ENCODE data around the gene NEDD9.

Gene NEDD9

GRCh38 chr6:11236076-11236750 is 3.7 kb upstream of the NEDD9 start:
- no peak overlapping the region for H3K4me3 ChIP-seq (ENCODE audit: low read depth, low read length)

GRCh38 chr6:11235062-11235461 is 2.6 kb upstream of the NEDD9 start:
- no peak overlapping the region for H3K4me3 ChIP-seq (ENCODE audit: low read depth, low read length)

GRCh38 chr6:11233673-11234573 is 1.5 kb upstream of the NEDD9 start:
- H3K4me3 ChIP-seq (ENCODE audit: low read depth, low read length), result no peak overlapping the region

- peak overlapping the region; percentile 33 for H3K4me3 ChIP-seq (ENCODE audit: low read depth, low read length)
Observed at GRCh38 chr6:11232770-11233626, 530 bp upstream of the NEDD9 start.

- H3K4me3 ChIP-seq (ENCODE audit: low read depth, low read length), result peak overlapping the region; percentile 68
Observed at GRCh38 chr6:11231564-11232192, 790 bp downstream of the NEDD9 start.

GRCh38 chr6:11231108-11231463 is 1.4 kb downstream of the NEDD9 start:
- H3K4me3 ChIP-seq (ENCODE audit: low read depth, low read length), result no peak overlapping the region

GRCh38 chr6:11230158-11231107 is 2.0 kb downstream of the NEDD9 start:
- no peak overlapping the region for H3K4me3 ChIP-seq (ENCODE audit: low read depth, low read length)

GRCh38 chr6:11229655-11230046 is 2.8 kb downstream of the NEDD9 start:
- H3K4me3 ChIP-seq (ENCODE audit: low read depth, low read length), result no peak overlapping the region

GRCh38 chr6:11228935-11229654 is 3.4 kb downstream of the NEDD9 start:
- H3K4me3 ChIP-seq (ENCODE audit: low read depth, low read length), result no peak overlapping the region

GRCh38 chr6:11227698-11228097 is 4.8 kb downstream of the NEDD9 start:
- no peak overlapping the region for H3K4me3 ChIP-seq (ENCODE audit: low read depth, low read length)

- H3K4me3 ChIP-seq (ENCODE audit: low read depth, low read length), result no peak overlapping the region
Observed at GRCh38 chr6:11226005-11226404, 6.5 kb downstream of the NEDD9 start.

- H3K4me3 ChIP-seq (ENCODE audit: low read depth, low read length), result no peak overlapping the region
Observed at GRCh38 chr6:11224966-11225463, 7.5 kb downstream of the NEDD9 start.

- no peak overlapping the region for H3K4me3 ChIP-seq (ENCODE audit: low read depth, low read length)
Observed at GRCh38 chr6:11224252-11224965, 8.1 kb downstream of the NEDD9 start.

GRCh38 chr6:11223286-11223864 is 9.1 kb downstream of the NEDD9 start:
- H3K4me3 ChIP-seq (ENCODE audit: low read depth, low read length), result no peak overlapping the region

- H3K4me3 ChIP-seq (ENCODE audit: low read depth, low read length), result no peak overlapping the region
Observed at GRCh38 chr6:11222385-11223277, 9.8 kb downstream of the NEDD9 start.

GRCh38 chr6:11221623-11222384 is 10.7 kb downstream of the NEDD9 start:
- no peak overlapping the region for H3K4me3 ChIP-seq (ENCODE audit: low read depth, low read length)

All from iPS-11a (cell line).